GM23338 (cell line): ENCODE measurements around the gene LRBA.

Source experiments
- EZH2phosphoT487 ChIP-seq: fragments of 200-600 bp; sonication (generic); IDR thresholded peaks from one replicate; pipeline ENCODE4 v1.8.1; 2018; ENCODE audit warnings: antibody characterized with exemption; ENCODE audit not compliant: unreplicated experiment
- POLR2AphosphoS5 ChIP-seq: IDR thresholded peaks from 2 replicates; pipeline ENCODE4 v1.6.1; 2016; ENCODE audit warnings: antibody characterized with exemption, low read depth
- TF ChIP-seq, protein P1 (sequence below), 2 experiments: fragments of 200-600 bp in 1 of 2; sonication (generic) in 1 of 2; conservative IDR thresholded peaks; 2 replicates each; pipeline versions ENCODE4 v1.5.1 to v1.6.1; 2016 to 2017; ENCODE audit warnings: antibody characterized with exemption in 2 of 2, low read depth in 2 of 2, mild to moderate bottlenecking in 2 of 2, moderate library complexity in 1 of 2

DNA sequence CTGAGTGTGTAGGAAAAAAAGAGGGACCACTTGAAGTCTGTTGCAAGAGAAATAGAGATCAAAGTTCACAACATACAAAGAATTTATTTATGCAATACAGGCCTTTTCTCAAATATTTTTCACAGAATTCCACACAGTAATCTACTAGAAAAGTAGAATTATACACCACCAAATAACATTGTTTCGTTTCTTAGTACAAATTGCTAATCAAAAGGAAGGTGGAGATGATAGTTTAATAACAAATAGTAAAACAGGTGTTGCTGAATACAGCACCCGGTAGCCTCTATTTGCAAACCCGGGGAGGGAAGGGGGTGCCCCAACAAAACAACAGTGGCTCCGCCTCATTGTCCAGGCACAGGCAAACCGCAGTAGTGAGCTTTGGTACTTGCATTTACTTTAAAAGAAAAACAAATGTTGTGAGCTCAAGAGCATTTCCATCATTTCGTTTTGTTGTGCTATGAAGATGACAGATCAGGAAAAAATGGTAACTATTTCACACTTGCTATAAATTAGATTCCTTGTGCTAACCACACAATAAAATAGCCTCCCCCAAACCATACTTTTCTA is 750.4 kb downstream of the LRBA start:
- TF ChIP-seq EZH2phosphoT487, result no peak
- TF ChIP-seq, protein P1, sequence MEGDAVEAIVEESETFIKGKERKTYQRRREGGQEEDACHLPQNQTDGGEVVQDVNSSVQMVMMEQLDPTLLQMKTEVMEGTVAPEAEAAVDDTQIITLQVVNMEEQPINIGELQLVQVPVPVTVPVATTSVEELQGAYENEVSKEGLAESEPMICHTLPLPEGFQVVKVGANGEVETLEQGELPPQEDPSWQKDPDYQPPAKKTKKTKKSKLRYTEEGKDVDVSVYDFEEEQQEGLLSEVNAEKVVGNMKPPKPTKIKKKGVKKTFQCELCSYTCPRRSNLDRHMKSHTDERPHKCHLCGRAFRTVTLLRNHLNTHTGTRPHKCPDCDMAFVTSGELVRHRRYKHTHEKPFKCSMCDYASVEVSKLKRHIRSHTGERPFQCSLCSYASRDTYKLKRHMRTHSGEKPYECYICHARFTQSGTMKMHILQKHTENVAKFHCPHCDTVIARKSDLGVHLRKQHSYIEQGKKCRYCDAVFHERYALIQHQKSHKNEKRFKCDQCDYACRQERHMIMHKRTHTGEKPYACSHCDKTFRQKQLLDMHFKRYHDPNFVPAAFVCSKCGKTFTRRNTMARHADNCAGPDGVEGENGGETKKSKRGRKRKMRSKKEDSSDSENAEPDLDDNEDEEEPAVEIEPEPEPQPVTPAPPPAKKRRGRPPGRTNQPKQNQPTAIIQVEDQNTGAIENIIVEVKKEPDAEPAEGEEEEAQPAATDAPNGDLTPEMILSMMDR (conservative IDR thresholded peaks at IDR 0.05; ENCODE audit: low read depth in 2 of 2), result no peak
- TF ChIP-seq POLR2AphosphoS5, result no peak
